Thyroid gland (tissue), 4 donors: ENCODE measurements around the gene SLC19A1. TPM values are rescaled to one million over a fixed set of nuclear protein-coding genes. Genes with fewer than 3 reads are reported as not detected.

Experiments used
- DNase-seq, 2 donors: peaks; one replicate each; pipeline ENCODE4 v3.0.0-alpha.2; 2019
- H3K27ac ChIP-seq, 3 donors: fragments of 200-600 bp; sonication (generic); 1 replicate in 2 of 3; 2 replicates in 1 of 3; pipeline ENCODE4 v1.5.1; 2016 to 2019; ENCODE audit warnings: mild to moderate bottlenecking in 1 of 3, moderate library complexity in 1 of 3
- H3K27me3 ChIP-seq: fragments of 200-600 bp; sonication (generic); one replicate; pipeline ENCODE4 v1.5.1; 2019
- H3K36me3 ChIP-seq, 2 donors: fragments of 200-600 bp; sonication (generic); one replicate each; pipeline ENCODE4 v1.5.1; 2016 to 2019
- H3K4me1 ChIP-seq, 2 donors: fragments of 200-600 bp; sonication (generic); one replicate each; pipeline ENCODE4 v1.5.1; 2017 to 2019
- H3K4me3 ChIP-seq, 3 donors: fragments of 200-600 bp; sonication (generic); replicated peaks in 1 of 3; 1 replicate in 2 of 3; 2 replicates in 1 of 3; pipeline ENCODE4 v1.5.1; 2016; ENCODE audit warnings: mild to moderate bottlenecking in 1 of 3
- H3K9me3 ChIP-seq: fragments of 200-600 bp; sonication (generic); one replicate; pipeline ENCODE4 v1.5.1; 2017
- CTCF ChIP-seq, 6 experiments: fragments of 200-600 bp in 3 of 6; fragments of 450-650 bp in 3 of 6; sonication (generic) in 3 of 6; IDR thresholded peaks; one replicate each; pipeline ENCODE4 v1.5.1; 2016 to 2019; ENCODE audit warnings: antibody characterized with exemption in 6 of 6, mild to moderate bottlenecking in 2 of 6, inconsistent platforms in 1 of 6, moderate library complexity in 1 of 6
- POLR2A ChIP-seq, 2 donors: fragments of 450-650 bp; IDR thresholded peaks; one replicate each; pipeline ENCODE4 v1.6.1; 2017; ENCODE audit warnings: antibody characterized with exemption in 2 of 2, mild to moderate bottlenecking in 2 of 2, moderate library complexity in 1 of 2
- WGBS, 2 donors: methylation state at CpG; one replicate each; pipeline ENCODE4 v1.1.5; 2017; 5-methylcytosine and 5-hydroxymethylcytosine counted together
- intact Hi-C: fragments of 100-400 bp; cut with DNase I; formaldehyde crosslinking; loops from one replicate; pipeline ENCODE4 v1.15.1; 2023
- total RNA-seq, 4 donors: library from RNA; depleted of rRNA; stranded (reverse); fragments of >200 nt; gene quantifications; one replicate each; pipeline ENCODE4 v1.2.3, GENCODE V29; 2016

The SLC19A1 gene
- total RNA-seq, 4 donors from 2014 or later, result 7.6 to 15.5 (median 12.2) TPM

DNA sequence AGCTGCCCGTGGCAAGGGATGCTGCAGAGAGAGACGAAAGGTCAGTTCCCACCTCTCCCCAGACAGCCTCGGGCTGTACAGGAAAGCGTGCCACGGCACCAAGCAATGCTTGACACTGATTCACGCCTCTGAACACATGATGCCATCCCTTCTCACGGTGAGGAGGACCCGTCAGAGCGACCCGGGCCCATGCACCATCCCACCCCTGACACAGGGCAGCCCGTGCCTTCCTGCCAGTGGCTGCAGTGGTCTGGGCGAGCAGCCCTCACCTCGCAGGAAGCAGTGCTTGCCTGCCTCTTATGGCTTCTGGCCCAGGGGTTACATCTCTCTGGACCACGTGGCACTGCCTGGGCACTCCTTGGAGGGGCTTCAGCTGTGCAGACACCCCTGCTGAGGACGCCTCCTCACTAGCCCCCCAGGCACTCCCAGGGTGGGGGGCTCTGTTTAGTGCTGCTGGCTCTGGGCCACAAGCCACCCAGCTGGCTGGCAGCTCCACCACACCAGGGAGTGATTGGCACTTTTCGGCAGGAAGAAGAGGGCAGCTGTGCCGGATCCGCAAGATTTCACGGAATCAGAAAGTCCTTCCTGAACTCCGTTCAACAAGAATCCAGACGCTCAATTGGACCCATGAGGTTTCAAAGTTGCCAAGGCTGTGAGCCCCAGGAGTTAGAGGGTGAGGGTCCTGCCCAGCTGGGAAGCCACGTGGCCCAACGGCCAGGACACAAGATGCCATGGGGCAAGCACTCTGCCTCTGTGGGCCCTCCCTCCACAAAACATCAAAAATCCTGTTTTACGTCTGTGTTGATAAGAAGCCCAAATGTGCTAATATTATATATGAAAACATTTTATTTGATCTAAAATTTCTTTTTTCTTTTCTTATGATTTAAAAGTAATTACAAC, 34.8 kb upstream of the SLC19A1 start:
- 84 to 87% methylated on average over 15 to 24 of the region's 24 CpGs for WGBS, 2 donors
- DNase-seq, result no peak
- H3K27me3 ChIP-seq, result no peaks in the 10 kb centered on the region

DNA sequence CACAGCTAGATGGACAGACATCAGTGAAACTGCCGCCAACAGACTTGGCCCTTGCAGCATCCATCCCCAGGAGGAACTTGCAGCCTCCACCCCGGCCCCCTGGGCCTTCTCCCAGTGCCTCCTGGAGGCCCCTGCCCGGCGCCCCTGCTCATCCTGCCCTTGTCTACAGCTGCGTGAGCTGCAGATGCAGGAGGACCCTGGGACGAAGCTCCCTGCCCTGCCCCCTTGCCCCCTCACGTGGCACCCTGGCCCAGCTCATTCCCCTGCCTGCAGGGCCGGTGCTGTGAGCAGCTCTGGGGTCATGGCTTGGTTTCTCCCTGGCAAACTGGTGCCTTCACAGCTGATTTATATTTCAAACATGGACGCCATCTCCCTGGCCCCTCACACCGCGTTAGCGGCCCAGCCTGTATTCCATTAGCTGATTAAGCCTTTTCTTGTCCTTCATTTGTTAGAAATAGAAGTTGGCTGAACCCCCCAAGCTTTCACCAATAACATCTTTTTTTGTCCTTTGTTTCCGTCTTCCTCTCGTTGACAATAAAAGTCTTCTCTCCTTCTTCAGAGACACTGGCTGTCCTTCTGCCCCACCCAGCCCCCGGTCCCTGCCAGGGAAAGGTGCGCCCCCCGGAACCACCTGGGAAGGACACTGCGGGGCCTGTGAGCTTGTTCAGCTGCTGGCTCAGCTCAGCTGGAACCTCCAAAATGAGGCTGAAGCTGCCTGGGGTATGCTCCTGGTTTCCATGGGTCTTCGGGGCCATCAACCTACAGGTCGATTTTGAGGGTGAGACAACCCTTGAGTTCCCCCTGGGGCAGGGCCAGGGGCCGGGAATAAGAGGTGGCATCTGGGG, 34.0 kb upstream of the SLC19A1 start:
- no peaks in the 10 kb centered on the region for H3K36me3 ChIP-seq
- no peaks in the 10 kb centered on the region for H3K9me3 ChIP-seq
- 89 to 91% methylated on average over 21 of the region's 21 CpGs for WGBS, 2 donors
- H3K27me3 ChIP-seq, result no peaks in the 10 kb centered on the region
- no peak overlapping the region for H3K4me3 ChIP-seq
- H3K4me1 ChIP-seq, result peaks cover 4 to 42% of the 10 kb centered on the region in 2 donors
- no peak for DNase-seq
- no peak for TF ChIP-seq CTCF (IDR thresholded peaks at IDR 0.05)
- intact Hi-C loops, result no loop called here
- no peak overlapping the region for H3K27ac ChIP-seq

More for the DNA sequence above, 34.8 kb upstream of the SLC19A1 start:
- no peak for TF ChIP-seq POLR2A (IDR thresholded peaks at IDR 0.05)
- TF ChIP-seq CTCF (IDR thresholded peaks at IDR 0.05), result no peak
- H3K4me1 ChIP-seq, result peaks cover 4 to 38% of the 10 kb centered on the region in 2 donors
- H3K36me3 ChIP-seq, result no peaks in the 10 kb centered on the region
- intact Hi-C loops, result no loop called here
- H3K9me3 ChIP-seq, result no peaks in the 10 kb centered on the region
- no peak overlapping the region for H3K27ac ChIP-seq
- H3K4me3 ChIP-seq, result no peak overlapping the region

DNA sequence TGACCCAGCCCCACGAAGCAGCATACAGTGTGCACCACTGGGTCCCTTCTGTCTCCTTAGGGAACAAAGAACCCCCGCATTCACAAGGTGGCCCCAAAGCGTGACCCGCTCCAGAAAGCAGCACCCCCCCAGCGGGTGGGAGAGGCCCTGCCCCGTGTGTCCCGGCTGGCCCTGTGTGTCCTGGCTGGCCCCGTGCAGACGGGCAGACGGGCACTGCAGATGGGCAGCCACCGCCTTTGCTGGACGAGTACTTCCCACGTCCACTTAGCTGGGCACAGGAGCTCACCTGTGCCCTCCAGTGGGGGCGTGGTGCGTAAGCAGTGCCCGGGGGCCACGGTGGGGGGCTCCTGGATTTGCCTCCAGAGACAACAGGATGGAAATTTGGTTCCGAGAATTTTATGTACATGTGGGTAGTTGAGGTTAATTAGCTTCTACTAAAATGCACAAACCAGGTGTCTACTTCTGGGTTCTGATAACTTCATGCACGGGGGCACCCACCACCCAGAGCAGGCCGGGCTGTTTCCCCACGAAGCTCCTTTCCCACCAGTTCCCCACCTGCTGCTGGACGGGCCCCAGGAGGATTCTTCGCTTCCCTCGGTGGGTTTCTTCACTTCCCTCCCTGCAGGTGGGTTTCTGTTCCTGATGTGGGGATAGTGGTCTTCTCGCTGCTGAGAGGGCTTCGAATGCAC, 33.2 kb upstream of the SLC19A1 start:
- Histone ChIP-seq H3K36me3 (no peaks in the 10 kb centered on the region), H3K27me3 (no peaks in the 10 kb centered on the region), H3K9me3 (no peaks in the 10 kb centered on the region), H3K4me3 (no peak overlapping the region), H3K27ac (no peak overlapping the region), H3K4me1 (peaks cover 4 to 47% of the 10 kb centered on the region in 2 donors)
- TF ChIP-seq CTCF (IDR thresholded peaks at IDR 0.05), result no peak
- TF ChIP-seq POLR2A (IDR thresholded peaks at IDR 0.05), result no peak
- DNase-seq, result no peak
- intact Hi-C loops, result no loop called here
- WGBS, 2 donors, result 89 to 90% methylated on average over 16 to 22 of the region's 26 CpGs

DNA sequence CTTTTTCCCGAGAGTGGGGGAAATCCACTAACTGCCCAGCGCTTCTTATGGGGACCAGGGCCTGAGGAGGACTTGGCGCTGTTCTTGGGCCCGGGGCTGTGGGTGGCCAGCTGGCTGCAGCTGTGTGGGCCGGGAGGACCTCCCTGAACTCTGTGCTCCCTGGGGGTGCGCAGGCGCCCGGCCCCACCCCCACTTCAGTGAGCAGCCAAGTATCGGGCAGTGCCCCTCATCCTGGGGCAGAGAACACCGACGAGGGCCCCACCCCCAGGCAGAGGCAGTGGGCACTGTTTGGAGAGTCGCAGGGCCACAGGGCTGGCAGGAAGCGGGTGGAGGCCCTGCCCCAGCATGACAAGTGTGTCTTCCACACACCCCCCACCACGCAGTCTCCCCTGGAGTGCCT, 32.5 kb upstream of the SLC19A1 start:
- Histone ChIP-seq H3K27ac (peak overlapping the region in 1 of 3 donors; percentile 55), H3K4me3 (no peak overlapping the region), H3K9me3 (no peaks in the 10 kb centered on the region), H3K4me1 (peaks cover 4 to 47% of the 10 kb centered on the region in 2 donors), H3K36me3 (no peaks in the 10 kb centered on the region), H3K27me3 (no peaks in the 10 kb centered on the region)
- TF ChIP-seq CTCF (IDR thresholded peaks at IDR 0.05) (no peak), POLR2A (IDR thresholded peaks at IDR 0.05) (no peak)
- intact Hi-C loops, result no loop called here
- DNase-seq, result no peak
- WGBS, 2 donors, result 54 to 67% methylated on average over 4 to 12 of the region's 14 CpGs
